Measurements from ENCODE around the gene STAT5B. TPM values are rescaled to one million over a fixed set of nuclear protein-coding genes. Genes with fewer than 3 reads are reported as not detected.

STAT5B gene
- total RNA-seq, 2 donors from 2014 or later = 35.7 to 51.4 TPM

- Histone ChIP-seq H3K9me3 (ENCODE audit: control insufficient read depth, low read length) (no peaks in the 10 kb centered on the region), H3K27ac (ENCODE audit: low read depth, low read length) (no peak overlapping the region), H3K4me3 (ENCODE audit: low read length) (no peak overlapping the region), H3K27me3 (ENCODE audit: control insufficient read depth, insufficient read depth, low read length, poor library complexity, severe bottlenecking) (no peaks in the 10 kb centered on the region), H3K4me1 (ENCODE audit: control insufficient read depth, insufficient read depth, low read length) (no peaks in the 10 kb centered on the region), H3K36me3 (ENCODE audit: control insufficient read depth, insufficient read depth, low read length) (no peaks in the 10 kb centered on the region), H3K9ac (ENCODE audit: extremely low read depth, low read length, poor library complexity, severe bottlenecking) (no peak overlapping the region)
- Mint-ChIP-seq H3K36me3 (ENCODE audit: low read depth) (no peaks in the 10 kb centered on the region), H3K27ac (no peak overlapping the region), H3K4me3 (no peak overlapping the region), H3K9me3 (no peaks in the 10 kb centered on the region), H3K4me1 (no peaks in the 10 kb centered on the region), H3K27me3 (ENCODE audit: insufficient read depth) (peaks cover 2% of the 10 kb centered on the region)
- no peak for DNase-seq
- no peak for TF ChIP-seq CTCF (conservative IDR thresholded peaks at IDR 0.05)
- 93 to 94% methylated on average over 18 to 19 of the region's 19 CpGs for WGBS, 2 experiments (ENCODE audit: insufficient coverage in 1 of 2, insufficient read length in 1 of 2)
Observed at GRCh38 chr17:42166196-42166763, 109.9 kb downstream of the STAT5B start.

- Histone ChIP-seq H3K27me3 (ENCODE audit: control insufficient read depth, insufficient read depth, low read length, poor library complexity, severe bottlenecking) (no peaks in the 10 kb centered on the region), H3K9me3 (ENCODE audit: control insufficient read depth, low read length) (no peaks in the 10 kb centered on the region), H3K27ac (ENCODE audit: low read depth, low read length) (no peak overlapping the region), H3K36me3 (ENCODE audit: control insufficient read depth, insufficient read depth, low read length) (no peaks in the 10 kb centered on the region), H3K9ac (ENCODE audit: extremely low read depth, low read length, poor library complexity, severe bottlenecking) (no peak overlapping the region), H3K4me1 (ENCODE audit: control insufficient read depth, insufficient read depth, low read length) (no peaks in the 10 kb centered on the region), H3K4me3 (ENCODE audit: low read length) (no peak overlapping the region)
- no peak for DNase-seq
- Mint-ChIP-seq H3K27me3 (ENCODE audit: insufficient read depth) (peaks cover 2% of the 10 kb centered on the region), H3K9me3 (no peaks in the 10 kb centered on the region), H3K4me1 (no peaks in the 10 kb centered on the region), H3K36me3 (ENCODE audit: low read depth) (no peaks in the 10 kb centered on the region), H3K4me3 (no peak overlapping the region), H3K27ac (no peak overlapping the region)
- 90 to 94% methylated on average over 6 of the region's 6 CpGs for WGBS, 2 experiments (ENCODE audit: insufficient coverage in 1 of 2, insufficient read length in 1 of 2)
- no peak for TF ChIP-seq CTCF (conservative IDR thresholded peaks at IDR 0.05)
Observed at GRCh38 chr17:42165751-42166150, 110.4 kb downstream of the STAT5B start.

- peaks cover 2% of the 10 kb centered on the region for H3K27me3 Mint-ChIP-seq (ENCODE audit: insufficient read depth)
- no peaks in the 10 kb centered on the region for H3K27me3 ChIP-seq (ENCODE audit: control insufficient read depth, insufficient read depth, low read length, poor library complexity, severe bottlenecking)
- H3K9me3 ChIP-seq (ENCODE audit: control insufficient read depth, low read length) = no peaks in the 10 kb centered on the region
- peaks cover 2% of the 10 kb centered on the region for H3K4me1 ChIP-seq (ENCODE audit: control insufficient read depth, insufficient read depth, low read length)
- no peak overlapping the region for H3K9ac ChIP-seq (ENCODE audit: extremely low read depth, low read length, poor library complexity, severe bottlenecking)
- no peak overlapping the region for H3K27ac Mint-ChIP-seq
- no peak for DNase-seq
- H3K4me3 ChIP-seq (ENCODE audit: low read length) = no peak overlapping the region
- TF ChIP-seq CTCF (conservative IDR thresholded peaks at IDR 0.05) = no peak
- 93 to 94% methylated on average over 5 to 19 of the region's 22 CpGs for WGBS, 2 experiments (ENCODE audit: insufficient coverage in 1 of 2, insufficient read length in 1 of 2)
- no peak overlapping the region for H3K4me3 Mint-ChIP-seq
- no peaks in the 10 kb centered on the region for H3K36me3 ChIP-seq (ENCODE audit: control insufficient read depth, insufficient read depth, low read length)
- H3K36me3 Mint-ChIP-seq (ENCODE audit: low read depth) = no peaks in the 10 kb centered on the region
- no peaks in the 10 kb centered on the region for H3K9me3 Mint-ChIP-seq
- no peak overlapping the region for H3K27ac ChIP-seq (ENCODE audit: low read depth, low read length)
- no peaks in the 10 kb centered on the region for H3K4me1 Mint-ChIP-seq
Observed at GRCh38 chr17:42163696-42164407, 112.3 kb downstream of the STAT5B start.

All from endodermal cell (in vitro differentiated cells).